Ascending aorta (tissue), 2 donors: ENCODE results near the gene ERBB2. TPM values are rescaled to one million over a fixed set of nuclear protein-coding genes. Genes with fewer than 3 reads are reported as not detected.

ENCODE experiments used
- DNase-seq, 2 donors: peaks; one replicate each; pipeline ENCODE4 v3.0.0-alpha.2; 2019; ENCODE audit warnings: low spot score in 2 of 2
- H3K27ac ChIP-seq, 2 donors: fragments of 200-600 bp; sonication (generic); one replicate each; pipeline ENCODE4 v1.5.1; 2016 to 2017; ENCODE audit warnings: mild to moderate bottlenecking in 1 of 2
- H3K27me3 ChIP-seq: fragments of 200-600 bp; sonication (generic); one replicate; pipeline ENCODE4 v1.5.1; 2017
- H3K36me3 ChIP-seq, 2 donors: fragments of 200-600 bp; sonication (generic); one replicate each; pipeline ENCODE4 v1.5.1; 2016
- H3K4me1 ChIP-seq, 2 donors: fragments of 200-600 bp; sonication (generic); one replicate each; pipeline ENCODE4 v1.5.1; 2016 to 2017; ENCODE audit warnings: mild to moderate bottlenecking in 1 of 2
- H3K4me3 ChIP-seq, 2 donors: fragments of 200-600 bp; sonication (generic); one replicate each; pipeline ENCODE4 v1.5.1; 2016 to 2017; ENCODE audit warnings: mild to moderate bottlenecking in 1 of 2
- H3K9me3 ChIP-seq, 2 donors: fragments of 200-600 bp; sonication (generic); one replicate each; pipeline ENCODE4 v1.5.1; 2016
- CTCF ChIP-seq, 3 experiments: fragments of 200-600 bp in 2 of 3; fragments of 450-650 bp in 1 of 3; sonication (generic) in 2 of 3; IDR thresholded peaks; one replicate each; pipeline ENCODE4 v1.5.1; 2016 to 2019; ENCODE audit warnings: antibody characterized with exemption in 3 of 3, mild to moderate bottlenecking in 1 of 3, moderate library complexity in 1 of 3
- intact Hi-C: fragments of 100-400 bp; cut with DNase I; formaldehyde crosslinking; loops from one replicate; pipeline ENCODE4 v1.15.1; 2023
- total RNA-seq: library from RNA; depleted of rRNA; stranded (reverse); fragments of >200 nt; gene quantifications from one replicate; pipeline ENCODE4 v1.1.0, GENCODE V29; 2016

The ERBB2 gene
- total RNA-seq, 1 donor from 2014 or later, result 124 TPM

GRCh38 chr17:39754161-39754957 lies 54.5 kb downstream of the ERBB2 start:
- DNase-seq, result peak; percentile 73 to 96
- H3K27ac ChIP-seq, result peak overlapping the region; percentile 87 to 90
- H3K36me3 ChIP-seq, result no peaks in the 10 kb centered on the region
- no peaks in the 10 kb centered on the region for H3K27me3 ChIP-seq
- peaks cover 3 to 17% of the 10 kb centered on the region in 2 donors for H3K4me1 ChIP-seq
- H3K9me3 ChIP-seq, result no peaks in the 10 kb centered on the region
- H3K4me3 ChIP-seq, result peak overlapping the region; percentile 74 to 80
- intact Hi-C loops, result loop anchor here (1.0 to 5.0 kb wide), 5 partner anchors 24 to 292 kb away; partner anchors contain the start of genes CDK12, MIEN1, PGAP3 and STARD3
- TF ChIP-seq CTCF (IDR thresholded peaks at IDR 0.05), result peak; percentile 88 to 99 (median 99)

- DNase-seq, result no peak
- Histone ChIP-seq H3K27ac (peak overlapping the region; percentile 87 to 90), H3K9me3 (no peaks in the 10 kb centered on the region), H3K36me3 (no peaks in the 10 kb centered on the region), H3K4me1 (peaks cover 3 to 16% of the 10 kb centered on the region in 2 donors), H3K4me3 (peak overlapping the region; percentile 74 to 80), H3K27me3 (no peaks in the 10 kb centered on the region)
- intact Hi-C loops, result loop anchor here (1.0 to 5.0 kb wide), 5 partner anchors 25 to 293 kb away; partner anchors contain the start of genes CDK12, MIEN1, PGAP3 and STARD3
- TF ChIP-seq CTCF (IDR thresholded peaks at IDR 0.05), result no peak
Measured at GRCh38 chr17:39754958-39755553, 55.2 kb downstream of the ERBB2 start.

DNA sequence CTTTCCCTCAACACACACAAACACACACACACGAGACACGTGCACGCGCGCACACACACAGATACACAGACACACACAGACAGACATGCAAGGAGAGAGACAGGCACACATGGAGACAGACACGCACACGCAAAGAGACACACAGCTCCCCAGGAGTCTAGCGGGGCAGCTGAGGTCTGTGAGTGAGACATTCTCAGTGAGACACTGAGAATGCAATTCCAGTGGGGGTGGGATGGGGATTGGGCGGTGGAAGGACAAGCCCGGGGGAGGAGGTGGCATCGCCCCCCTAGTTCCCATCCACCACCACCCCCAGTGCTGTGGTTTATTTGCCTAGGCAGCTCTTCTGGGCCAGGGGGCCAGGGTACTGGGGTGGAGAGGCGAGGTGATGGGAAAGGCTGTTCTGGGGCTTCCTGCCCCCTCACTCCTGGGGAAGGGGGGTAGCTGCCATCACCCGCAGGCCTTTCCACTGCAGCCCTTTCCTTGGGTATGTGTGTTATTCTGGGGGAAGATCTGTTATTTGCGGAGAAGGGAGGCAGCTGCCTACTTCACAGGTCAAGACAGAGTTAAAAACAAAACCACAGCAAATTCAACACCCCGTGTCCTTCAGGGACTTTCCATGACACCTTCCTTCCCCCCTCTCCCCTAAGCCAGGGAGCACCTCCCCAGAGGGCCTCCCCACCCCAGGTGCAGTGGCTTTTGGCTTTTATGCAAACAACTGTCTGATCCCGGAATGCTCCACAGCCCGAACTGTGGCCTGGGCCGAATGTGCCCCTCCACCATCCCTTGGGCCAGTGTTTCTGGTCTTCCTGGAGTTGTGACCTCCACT lies 55.9 kb downstream of the ERBB2 start:
- H3K9me3 ChIP-seq, result no peaks in the 10 kb centered on the region
- H3K4me3 ChIP-seq, result no peak overlapping the region
- H3K27ac ChIP-seq, result peak overlapping the region; percentile 87 to 90
- peaks cover 3 to 10% of the 10 kb centered on the region in 2 donors for H3K4me1 ChIP-seq
- no peak for TF ChIP-seq CTCF (IDR thresholded peaks at IDR 0.05)
- no peaks in the 10 kb centered on the region for H3K27me3 ChIP-seq
- DNase-seq, result no peak
- H3K36me3 ChIP-seq, result no peaks in the 10 kb centered on the region
- intact Hi-C loops, result no loop called here

GRCh38 chr17:39756380-39757079 lies 56.7 kb downstream of the ERBB2 start:
- Histone ChIP-seq H3K4me3 (no peak overlapping the region), H3K9me3 (no peaks in the 10 kb centered on the region), H3K27ac (no peak overlapping the region), H3K4me1 (peaks cover 3 to 10% of the 10 kb centered on the region in 2 donors), H3K36me3 (no peaks in the 10 kb centered on the region), H3K27me3 (no peaks in the 10 kb centered on the region)
- DNase-seq, result no peak
- no peak for TF ChIP-seq CTCF (IDR thresholded peaks at IDR 0.05)
- intact Hi-C loops, result no loop called here

DNA sequence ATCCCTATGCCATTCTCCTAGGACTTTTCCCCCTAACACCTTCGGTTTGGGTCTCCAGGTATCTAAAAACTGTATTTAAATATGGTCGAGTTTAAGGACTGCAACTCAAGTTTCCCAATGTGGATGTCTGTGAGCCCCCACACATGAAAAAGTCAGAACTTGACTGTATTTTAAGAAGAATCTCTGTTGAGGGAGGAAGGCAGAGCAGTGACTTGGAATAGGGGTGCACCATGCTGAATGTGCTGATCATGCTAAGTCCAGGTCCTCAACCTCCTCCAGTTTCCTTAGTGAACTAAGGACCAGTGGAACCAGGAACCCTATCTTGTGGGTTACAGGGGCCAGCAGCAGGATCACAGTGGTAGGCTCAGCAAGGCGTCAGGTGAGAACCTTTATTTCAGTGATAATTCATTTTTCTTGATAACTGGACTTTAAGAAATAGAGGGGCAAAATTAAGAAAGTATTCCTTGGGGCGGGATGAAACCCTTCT lies 57.4 kb downstream of the ERBB2 start:
- Histone ChIP-seq H3K4me1 (peaks cover 3 to 10% of the 10 kb centered on the region in 2 donors), H3K4me3 (no peak overlapping the region), H3K36me3 (no peaks in the 10 kb centered on the region), H3K9me3 (no peaks in the 10 kb centered on the region), H3K27ac (no peak overlapping the region), H3K27me3 (no peaks in the 10 kb centered on the region)
- DNase-seq, result no peak
- TF ChIP-seq CTCF (IDR thresholded peaks at IDR 0.05), result no peak
- intact Hi-C loops, result no loop called here
